ENCODE data around the gene OPN1MW3.

OPN1MW3 gene

GRCh38 chrX:154317391-154317995, 60.1 kb downstream of the OPN1MW3 start:
- peak; percentile 62 for DNase-seq (ENCODE audit: extremely low spot score)

GRCh38 chrX:154320406-154320805, 63.0 kb downstream of the OPN1MW3 start:
- ChIA-PET POLR2A (no interaction called here), CTCF (no interaction called here)
- no peak for DNase-seq (ENCODE audit: extremely low spot score)
- TF ChIP-seq ARNT (IDR thresholded peaks at IDR 0.05) (no peak), ZNF384 (IDR thresholded peaks at IDR 0.05) (no peak), FOXA1 (IDR thresholded peaks at IDR 0.05) (no peak), TARDBP (IDR thresholded peaks at IDR 0.05) (no peak), HDGF (IDR thresholded peaks at IDR 0.05; ENCODE audit: borderline replicate concordance) (no peak), LEF1 (IDR thresholded peaks at IDR 0.05; ENCODE audit: borderline replicate concordance) (no peak), ELF4 (IDR thresholded peaks at IDR 0.05) (no peak), CTBP1 (IDR thresholded peaks at IDR 0.05; ENCODE audit: borderline replicate concordance) (no peak), PKNOX1 (IDR thresholded peaks at IDR 0.05) (no peak), FOXM1 (IDR thresholded peaks at IDR 0.05; ENCODE audit: borderline replicate concordance) (no peak), BHLHE40 (IDR thresholded peaks at IDR 0.05; ENCODE audit: borderline replicate concordance) (no peak), SP1 (IDR thresholded peaks at IDR 0.05) (no peak), NFRKB (IDR thresholded peaks at IDR 0.05) (no peak), SUZ12 (IDR thresholded peaks at IDR 0.05) (no peak), L3MBTL2 (conservative IDR thresholded peaks at IDR 0.05) (no peak), FOXK2 (IDR thresholded peaks at IDR 0.05) (no peak)

More at GRCh38 chrX:154317391-154317995, 60.1 kb downstream of the OPN1MW3 start:
- CTCF ChIA-PET: interaction anchor here (0.9 to 2.1 kb wide), 6 partner anchors 9 to 45 kb away, joined by 3 to 11 read pairs (median 4); no protein-coding TSS in a partner anchor
- TF ChIP-seq L3MBTL2 (conservative IDR thresholded peaks at IDR 0.05) (no peak), HDGF (IDR thresholded peaks at IDR 0.05; ENCODE audit: borderline replicate concordance) (no peak), FOXA1 (IDR thresholded peaks at IDR 0.05) (no peak), LEF1 (IDR thresholded peaks at IDR 0.05; ENCODE audit: borderline replicate concordance) (no peak), PKNOX1 (IDR thresholded peaks at IDR 0.05) (no peak), FOXK2 (IDR thresholded peaks at IDR 0.05) (no peak), FOXM1 (IDR thresholded peaks at IDR 0.05; ENCODE audit: borderline replicate concordance) (no peak), SP1 (IDR thresholded peaks at IDR 0.05) (no peak), BHLHE40 (IDR thresholded peaks at IDR 0.05; ENCODE audit: borderline replicate concordance) (no peak), SUZ12 (IDR thresholded peaks at IDR 0.05) (no peak), CTBP1 (IDR thresholded peaks at IDR 0.05; ENCODE audit: borderline replicate concordance) (no peak), TARDBP (IDR thresholded peaks at IDR 0.05) (no peak), ZNF384 (IDR thresholded peaks at IDR 0.05) (no peak), ARNT (IDR thresholded peaks at IDR 0.05) (no peak)
- POLR2A ChIA-PET: no interaction called here

All from HEK293T (cell line).